K562 (cell line): Measurements from ENCODE around the gene YJEFN3. TPM values are rescaled to one million over a fixed set of nuclear protein-coding genes. Genes with fewer than 3 reads are reported as not detected.
A peak's percentile ranks its signal among the peaks of the same experiment; 100 is the strongest.

Experiments
- ATAC-seq: fragments of 200-7000 bp; cut with Tn5 transposase; 3 replicates; pipeline ENCODE4 v1.9.1; 2020; ENCODE audit warnings: moderate library complexity
- BruUV-seq: library from RNA; stranded (reverse); fragments of 400-500 nt; replicated peaks from 2 replicates; lab custom pipeline; 2021; lab: Mats Ljungman, UMichigan
- CTCF ChIA-PET: fragments of 300-600 bp; formaldehyde crosslinking; extraction: SDS; loops from one replicate; lab custom pipeline; 2021; ENCODE audit warnings: low intra/inter-chr PET ratio; lab: Yijun Ruan, JAX
- POLR2A ChIA-PET: fragments of 300-600, 350-650 bp; sonication (Branson Sonifier 250); formaldehyde crosslinking; extraction: SDS; loops from one replicate; lab custom pipeline; 2021; ENCODE audit warnings: antibody characterized with exemption, inconsistent platforms; lab: Yijun Ruan, JAX
- DNase-seq, 4 experiments: peaks; one replicate each; pipeline versions ENCODE4 v3.0.0 to v3.0.0-alpha.2; 2011 to 2018; ENCODE audit warnings: low spot score in 3 of 4, mixed read lengths in 3 of 4; ENCODE audit errors: extremely low read depth in 1 of 4
- FAIRE-seq: peaks from 2 replicates; lab custom pipeline; 2011; peaks lifted over from hg19 to GRCh38; lab: Jason Lieb, UNC
- H2AFZ ChIP-seq: 2 replicates; pipeline ENCODE4 v1.6.0; 2011; ENCODE audit warnings: low read depth, low read length, control low read depth, inconsistent platforms
- H3K27ac ChIP-seq: fragments of 200-600 bp; 3 replicates; pipeline ENCODE4 v1.8.0; 2011; ENCODE audit warnings: low read depth, mild to moderate bottlenecking, control low read depth, inconsistent platforms, low read length, moderate library complexity, mixed read lengths; ENCODE audit errors: extremely low read depth
- H3K27me3 ChIP-seq, 2 experiments: fragments of 300-600 bp in 1 of 2; 2 replicates in 1 of 2; 3 replicates in 1 of 2; pipeline versions ENCODE4 v1.6.0 to v1.8.0; 2011; ENCODE audit warnings: inconsistent platforms in 2 of 2, low read length in 2 of 2, mild to moderate bottlenecking in 1 of 2, mixed read lengths in 1 of 2, moderate library complexity in 1 of 2; ENCODE audit not compliant: control insufficient read depth in 2 of 2, insufficient read depth in 2 of 2
- H3K36me3 ChIP-seq: fragments of 300-600 bp; 3 replicates; pipeline ENCODE4 v1.8.0; 2011; ENCODE audit warnings: mild to moderate bottlenecking, low read length, inconsistent platforms; ENCODE audit not compliant: control insufficient read depth, insufficient read depth
- H3K4me1 ChIP-seq, 2 experiments: fragments of 200-600 bp in 1 of 2; replicated peaks in 1 of 2; 2 replicates in 1 of 2; 3 replicates in 1 of 2; pipeline versions ENCODE4 v1.5.1 to v1.8.0; 2011; ENCODE audit warnings: inconsistent platforms in 2 of 2, low read length in 2 of 2, mild to moderate bottlenecking in 1 of 2, mixed read lengths in 1 of 2, moderate library complexity in 1 of 2; ENCODE audit not compliant: control insufficient read depth in 2 of 2, insufficient read depth in 2 of 2
- H3K4me2 ChIP-seq: 2 replicates; pipeline ENCODE4 v1.6.1; 2011; ENCODE audit warnings: low read length, control low read depth, inconsistent platforms, mixed read lengths; ENCODE audit not compliant: insufficient read depth
- H3K4me3 ChIP-seq: fragments of 200-600 bp; sonication (generic), shearing (Covaris generic); 2 replicates; pipeline ENCODE4 v1.5.1; 2016; ENCODE audit warnings: control low read depth, inconsistent platforms
- H3K79me2 ChIP-seq: fragments of 200-600 bp; 3 replicates; pipeline ENCODE4 v1.8.0; 2011; ENCODE audit warnings: low read length, inconsistent platforms; ENCODE audit not compliant: control insufficient read depth, insufficient read depth
- H3K9ac ChIP-seq, 2 experiments: 2 replicates each; pipeline versions ENCODE4 v1.6.0 to v1.6.1; 2011; ENCODE audit warnings: low read depth in 2 of 2, low read length in 2 of 2, control low read depth in 1 of 2, inconsistent platforms in 1 of 2, mild to moderate bottlenecking in 1 of 2, mixed read lengths in 1 of 2; ENCODE audit not compliant: insufficient read depth in 1 of 2
- H3K9me1 ChIP-seq: one replicate; pipeline ENCODE4 v1.6.0; 2011; ENCODE audit warnings: inconsistent platforms, mild to moderate bottlenecking, low read length, moderate library complexity; ENCODE audit not compliant: control insufficient read depth, insufficient read depth
- H3K9me3 ChIP-seq: replicated peaks from 2 replicates; pipeline ENCODE4 v1.5.1; 2011; ENCODE audit warnings: low read depth, low read length, inconsistent platforms; ENCODE audit not compliant: control insufficient read depth, insufficient read depth
- H4K20me1 ChIP-seq: replicated peaks from 2 replicates; pipeline ENCODE4 v1.6.1; 2011; ENCODE audit warnings: low read length, inconsistent platforms, mixed read lengths; ENCODE audit not compliant: control insufficient read depth, insufficient read depth
- ATF7 ChIP-seq: fragments of 450-650 bp; IDR thresholded peaks from 2 replicates; pipeline ENCODE4 v1.7.1; 2014; ENCODE audit warnings: mild to moderate bottlenecking, moderate library complexity
- BACH1 ChIP-seq: fragments of 200-800 bp; sonication (Bioruptor generic); IDR thresholded peaks from 2 replicates; pipeline ENCODE4 v1.6.1; 2016; ENCODE audit warnings: missing genetic modification characterization, missing compliant biosample characterization
- EGR1 ChIP-seq: fragments of 450-650 bp; conservative IDR thresholded peaks from 2 replicates; pipeline ENCODE4 v1.6.1; 2017; ENCODE audit warnings: mild to moderate bottlenecking
- ESRRA ChIP-seq: fragments of 450-650 bp; IDR thresholded peaks from 2 replicates; pipeline ENCODE4 v1.6.1; 2014; ENCODE audit warnings: low read depth, mild to moderate bottlenecking, moderate library complexity, borderline replicate concordance
- FOXK1 ChIP-seq: sonication (generic); formaldehyde crosslinking; IDR thresholded peaks from 2 replicates; pipeline ENCODE4 v1.8.0; 2022; ENCODE audit warnings: missing genetic modification reagents, mild to moderate bottlenecking, borderline replicate concordance
- MBD2 ChIP-seq: sonication (generic); IDR thresholded peaks from 2 replicates; pipeline ENCODE4 v1.6.1; 2016; ENCODE audit warnings: low read depth, borderline replicate concordance
- RNF2 ChIP-seq: sonication (generic); IDR thresholded peaks from 2 replicates; pipeline ENCODE4 v1.6.1; 2016
- SMAD4 ChIP-seq: fragments of 250-450 bp; sonication (Bioruptor Pico); conservative IDR thresholded peaks from 2 replicates; pipeline ENCODE4 v1.8.0; 2021; ENCODE audit warnings: inconsistent platforms, mild to moderate bottlenecking, moderate library complexity
- ZKSCAN3 ChIP-seq: fragments of 250-450 bp; sonication (Bioruptor Pico); IDR thresholded peaks from 2 replicates; pipeline ENCODE4 v1.4.0; 2020
- WGBS: fragments of 100-300 bp; shearing (Covaris generic); methylation state at CpG from one replicate; pipeline ENCODE4 v1.1.6; 2016; ENCODE audit warnings: low coverage, mixed read lengths; ENCODE audit not compliant: insufficient coverage; ENCODE audit errors: missing lambda C conversion rate; 5-methylcytosine and 5-hydroxymethylcytosine counted together
- in situ Hi-C: fragments of 300-500 bp; cut with MboI; formaldehyde crosslinking; loops from 4 replicates; pipeline ENCODE4 v1.15.0; 2018; ENCODE audit warnings: inconsistent platforms, mixed read lengths
- intact Hi-C: fragments of 100-400 bp; cut with micrococcal nuclease; formaldehyde crosslinking; loops from 2 replicates; pipeline ENCODE4 v1.14.2; 2022
- polyA plus RNA-seq, 8 experiments: library from polyadenylated mRNA; depleted of rRNA in 4 of 8; stranded (reverse) in 5 of 8; unstranded in 3 of 8; fragments of >200 nt; fragmentation: Nextera tagmentation in 2 of 8; fragmentation: Illumina TruSeq in 1 of 8; extraction: Ambion mirVana in 2 of 8; extraction: Trizol in 1 of 8; gene quantifications; 2 replicates each; pipeline versions ENCODE4 v1.2.1 to v1.2.3, GENCODE V29; 2011 to 2014; ENCODE audit warnings: inconsistent platforms in 1 of 8, missing spikeins in 1 of 8
- total RNA-seq, 7 experiments: library from RNA; depleted of rRNA in 6 of 7; stranded (reverse); fragments of >200 nt in 6 of 7; fragmentation: Illumina TruSeq in 2 of 7; extraction: Trizol in 2 of 7; gene quantifications; 2 replicates each; pipeline versions ENCODE4 v1.2.1 to v1.2.3, GENCODE V29; 2011 to 2021; ENCODE audit warnings: low replicate concordance in 1 of 7
- TF ChIP-seq, protein P1 (sequence below): fragments of 450-650 bp; IDR thresholded peaks from 2 replicates; pipeline ENCODE4 v1.6.1; 2017; ENCODE audit warnings: antibody characterized with exemption, mild to moderate bottlenecking
- TF ChIP-seq, protein P2 (sequence below): fragments of 450-650 bp; IDR thresholded peaks from 2 replicates; pipeline ENCODE4 v1.6.1; 2016; ENCODE audit warnings: antibody characterized with exemption

The YJEFN3 gene
- total and polyA plus RNA-seq, 9 of the 15 experiments (the other 6 are each of a cell fraction or from before 2014, with no cell fraction given), result 0.04 to 5.8 (median 1.3) TPM; not detected in 1

DNA sequence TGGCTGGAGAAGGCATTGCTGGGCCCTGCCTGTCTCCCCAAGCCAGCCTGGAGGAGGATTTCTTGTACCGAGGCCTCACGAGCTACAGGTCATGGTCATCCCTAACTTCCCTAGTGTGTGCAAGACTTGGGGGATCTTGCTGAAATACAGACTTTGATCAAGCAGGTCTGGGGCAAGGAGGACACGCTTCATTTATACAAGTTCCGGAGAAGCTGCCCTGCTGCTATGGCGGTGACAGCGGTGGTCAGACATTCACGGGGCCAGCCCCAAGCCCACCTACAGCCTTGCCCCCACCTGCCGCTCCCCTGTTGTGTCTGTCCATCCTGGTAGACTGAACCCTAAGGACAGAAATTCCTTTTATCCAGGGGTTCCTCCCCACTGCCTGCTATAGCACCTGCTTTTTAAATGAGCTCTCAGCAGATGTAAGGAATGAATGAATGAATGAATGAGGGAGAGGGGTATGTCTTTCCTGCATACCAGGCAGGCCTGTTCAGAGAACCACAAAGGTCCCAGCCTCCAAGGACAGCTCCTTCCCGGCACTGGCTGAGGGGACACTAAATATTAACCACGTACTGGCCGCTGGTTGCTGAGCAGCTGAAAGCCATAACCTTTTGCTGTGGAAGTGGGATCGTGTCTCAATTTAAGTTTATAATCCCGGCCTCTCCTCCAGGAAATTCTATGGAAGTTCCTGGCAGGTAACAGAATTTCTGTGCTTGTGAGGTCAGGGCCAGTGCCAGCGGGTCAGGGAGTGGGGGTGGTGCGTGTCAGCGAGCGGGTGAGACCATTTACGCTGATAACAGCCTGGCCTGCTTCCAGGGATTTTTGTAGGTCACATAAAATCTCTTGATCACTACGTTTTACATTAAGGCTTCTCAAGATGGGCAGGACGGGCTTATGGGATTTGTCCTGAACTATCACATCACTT is 40.5 kb upstream of the YJEFN3 start:
- FAIRE-seq (peak; percentile 57), ATAC-seq (peak; percentile 61), DNase-seq (peak; percentile 58 to 83 (median 67))
- no TSS peak for BruUV-seq
- ChIA-PET CTCF (interaction anchor here (0.6 to 2.7 kb wide), 2 partner anchors 118 to 121 kb away, joined by 5 to 18 read pairs; no protein-coding TSS in a partner anchor), POLR2A (interaction anchor here (0.6 to 2.3 kb wide), 12 partner anchors 9 to 317 kb away, joined by 3 to 11 read pairs (median 4); partner anchors contain the start of gene GATAD2A)
- Histone ChIP-seq H3K36me3 (peaks cover 69% of the 10 kb centered on the region; the same call in 2 of the 3 replicates), H3K4me3 (no peak overlapping the region; the same call in 1 of the 2 replicates), H3K79me2 (peaks cover 88% of the 10 kb centered on the region), H3K4me1 (peaks cover 38 to 53% of the 10 kb centered on the region in 2 experiments), H3K9me3 (no peaks in the 10 kb centered on the region), H3K9me1 (peaks cover 4% of the 10 kb centered on the region), H4K20me1 (peaks cover 26% of the 10 kb centered on the region; the same call in 1 of the 2 replicates), H2AFZ (0 out of 2 replicates have a peak overlapping the region, but pooled peaks have one; percentile 1), H3K9ac (peak overlapping the region; percentile 66 to 83), H3K27ac (peak overlapping the region; percentile 90), H3K27me3 (no peaks in the 10 kb centered on the region), H3K4me2 (peak overlapping the region; percentile 53)
- WGBS, result 23% methylated on average over 20 of the region's 20 CpGs
- in situ Hi-C loops, result no loop called here
- intact Hi-C loops, result loop anchor here (2.0 to 5.0 kb wide), 2 partner anchors 43 to 101 kb away; no protein-coding TSS in a partner anchor
- TF ChIP-seq ESRRA (peak; percentile 74), RNF2 (peak; percentile 63; the same call in 1 of the 2 replicates), FOXK1 (CRISPR knock-in tag) (0 out of 2 replicates have a peak, but pooled peaks have one; percentile 72), MBD2 (0 out of 2 replicates have a peak, but pooled peaks have one; percentile 34), BACH1 (0 out of 2 replicates have a peak, but pooled peaks have one; percentile 28), EGR1 (0 out of 2 replicates have a peak, but pooled peaks have one; percentile 17), SMAD4 (peak; percentile 37; the same call in 1 of the 2 replicates), ATF7 (peak; percentile 50), ZKSCAN3 (no peak)
- TF ChIP-seq, protein P1, sequence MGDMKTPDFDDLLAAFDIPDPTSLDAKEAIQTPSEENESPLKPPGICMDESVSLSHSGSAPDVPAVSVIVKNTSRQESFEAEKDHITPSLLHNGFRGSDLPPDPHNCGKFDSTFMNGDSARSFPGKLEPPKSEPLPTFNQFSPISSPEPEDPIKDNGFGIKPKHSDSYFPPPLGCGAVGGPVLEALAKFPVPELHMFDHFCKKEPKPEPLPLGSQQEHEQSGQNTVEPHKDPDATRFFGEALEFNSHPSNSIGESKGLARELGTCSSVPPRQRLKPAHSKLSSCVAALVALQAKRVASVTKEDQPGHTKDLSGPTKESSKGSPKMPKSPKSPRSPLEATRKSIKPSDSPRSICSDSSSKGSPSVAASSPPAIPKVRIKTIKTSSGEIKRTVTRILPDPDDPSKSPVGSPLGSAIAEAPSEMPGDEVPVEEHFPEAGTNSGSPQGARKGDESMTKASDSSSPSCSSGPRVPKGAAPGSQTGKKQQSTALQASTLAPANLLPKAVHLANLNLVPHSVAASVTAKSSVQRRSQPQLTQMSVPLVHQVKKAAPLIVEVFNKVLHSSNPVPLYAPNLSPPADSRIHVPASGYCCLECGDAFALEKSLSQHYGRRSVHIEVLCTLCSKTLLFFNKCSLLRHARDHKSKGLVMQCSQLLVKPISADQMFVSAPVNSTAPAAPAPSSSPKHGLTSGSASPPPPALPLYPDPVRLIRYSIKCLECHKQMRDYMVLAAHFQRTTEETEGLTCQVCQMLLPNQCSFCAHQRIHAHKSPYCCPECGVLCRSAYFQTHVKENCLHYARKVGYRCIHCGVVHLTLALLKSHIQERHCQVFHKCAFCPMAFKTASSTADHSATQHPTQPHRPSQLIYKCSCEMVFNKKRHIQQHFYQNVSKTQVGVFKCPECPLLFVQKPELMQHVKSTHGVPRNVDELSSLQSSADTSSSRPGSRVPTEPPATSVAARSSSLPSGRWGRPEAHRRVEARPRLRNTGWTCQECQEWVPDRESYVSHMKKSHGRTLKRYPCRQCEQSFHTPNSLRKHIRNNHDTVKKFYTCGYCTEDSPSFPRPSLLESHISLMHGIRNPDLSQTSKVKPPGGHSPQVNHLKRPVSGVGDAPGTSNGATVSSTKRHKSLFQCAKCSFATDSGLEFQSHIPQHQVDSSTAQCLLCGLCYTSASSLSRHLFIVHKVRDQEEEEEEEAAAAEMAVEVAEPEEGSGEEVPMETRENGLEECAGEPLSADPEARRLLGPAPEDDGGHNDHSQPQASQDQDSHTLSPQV, result peak; percentile 65
- TF ChIP-seq, protein P2, sequence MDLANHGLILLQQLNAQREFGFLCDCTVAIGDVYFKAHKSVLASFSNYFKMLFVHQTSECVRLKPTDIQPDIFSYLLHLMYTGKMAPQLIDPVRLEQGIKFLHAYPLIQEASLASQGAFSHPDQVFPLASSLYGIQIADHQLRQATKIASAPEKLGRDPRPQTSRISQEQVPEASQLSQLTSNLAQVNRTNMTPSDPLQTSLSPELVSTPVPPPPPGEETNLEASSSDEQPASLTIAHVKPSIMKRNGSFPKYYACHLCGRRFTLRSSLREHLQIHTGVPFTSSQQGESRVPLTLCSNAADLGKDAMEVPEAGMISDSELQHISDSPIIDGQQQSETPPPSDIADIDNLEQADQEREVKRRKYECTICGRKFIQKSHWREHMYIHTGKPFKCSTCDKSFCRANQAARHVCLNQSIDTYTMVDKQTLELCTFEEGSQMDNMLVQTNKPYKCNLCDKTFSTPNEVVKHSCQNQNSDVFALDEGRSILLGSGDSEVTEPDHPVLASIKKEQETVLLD, result peak; percentile 62; the same call in 1 of the 2 replicates
